GM12872 (cell line): ENCODE results near the gene NTM.

Experiments
- TF ChIP-seq, protein P1 (sequence below): IDR thresholded peaks from 3 replicates; pipeline ENCODE4 v1.5.1; 2011; ENCODE audit warnings: low read depth, mild to moderate bottlenecking, low read length, moderate library complexity; ENCODE audit not compliant: insufficient read depth

Gene NTM

DNA sequence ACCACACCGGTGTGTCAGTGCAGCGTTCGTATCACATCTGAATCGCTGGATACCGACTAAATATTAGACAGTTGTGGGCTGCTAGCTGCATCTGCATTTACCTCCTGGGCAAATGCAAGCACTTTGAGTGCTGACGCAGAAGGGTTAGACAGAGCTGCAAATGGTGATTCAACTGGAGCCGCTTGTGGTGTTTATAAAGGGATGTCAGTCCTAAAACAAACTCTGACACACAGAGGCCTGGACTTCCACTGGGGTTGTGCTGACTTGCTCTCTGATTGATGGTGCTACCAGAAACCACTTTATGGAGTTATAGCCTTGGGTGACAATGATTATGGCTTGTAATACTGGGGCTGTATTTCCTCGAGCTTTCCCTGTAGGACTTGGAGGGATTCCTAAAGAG is 374.4 kb downstream of the NTM start:
- TF ChIP-seq, protein P1, sequence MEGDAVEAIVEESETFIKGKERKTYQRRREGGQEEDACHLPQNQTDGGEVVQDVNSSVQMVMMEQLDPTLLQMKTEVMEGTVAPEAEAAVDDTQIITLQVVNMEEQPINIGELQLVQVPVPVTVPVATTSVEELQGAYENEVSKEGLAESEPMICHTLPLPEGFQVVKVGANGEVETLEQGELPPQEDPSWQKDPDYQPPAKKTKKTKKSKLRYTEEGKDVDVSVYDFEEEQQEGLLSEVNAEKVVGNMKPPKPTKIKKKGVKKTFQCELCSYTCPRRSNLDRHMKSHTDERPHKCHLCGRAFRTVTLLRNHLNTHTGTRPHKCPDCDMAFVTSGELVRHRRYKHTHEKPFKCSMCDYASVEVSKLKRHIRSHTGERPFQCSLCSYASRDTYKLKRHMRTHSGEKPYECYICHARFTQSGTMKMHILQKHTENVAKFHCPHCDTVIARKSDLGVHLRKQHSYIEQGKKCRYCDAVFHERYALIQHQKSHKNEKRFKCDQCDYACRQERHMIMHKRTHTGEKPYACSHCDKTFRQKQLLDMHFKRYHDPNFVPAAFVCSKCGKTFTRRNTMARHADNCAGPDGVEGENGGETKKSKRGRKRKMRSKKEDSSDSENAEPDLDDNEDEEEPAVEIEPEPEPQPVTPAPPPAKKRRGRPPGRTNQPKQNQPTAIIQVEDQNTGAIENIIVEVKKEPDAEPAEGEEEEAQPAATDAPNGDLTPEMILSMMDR, result no peak

DNA sequence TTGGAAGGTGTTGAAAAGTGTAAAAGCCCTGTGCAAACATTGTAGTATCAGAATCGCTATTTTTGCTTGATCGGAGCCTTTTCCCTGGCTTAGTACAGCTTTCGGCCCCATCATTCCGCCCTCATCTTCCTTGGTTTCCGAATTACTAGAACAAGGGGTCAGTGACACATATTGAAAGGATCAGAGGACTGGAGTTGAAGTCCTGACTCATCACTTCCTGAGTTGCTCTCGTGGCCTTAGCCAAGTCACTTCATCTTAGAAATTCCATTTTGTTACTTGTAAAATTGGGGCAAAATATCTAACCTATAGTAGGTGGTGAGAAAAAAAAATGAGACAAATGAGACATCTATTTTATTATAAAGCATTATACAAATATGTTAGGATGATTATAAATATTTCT is 375.0 kb downstream of the NTM start:
- TF ChIP-seq, protein P1, result no peak

DNA sequence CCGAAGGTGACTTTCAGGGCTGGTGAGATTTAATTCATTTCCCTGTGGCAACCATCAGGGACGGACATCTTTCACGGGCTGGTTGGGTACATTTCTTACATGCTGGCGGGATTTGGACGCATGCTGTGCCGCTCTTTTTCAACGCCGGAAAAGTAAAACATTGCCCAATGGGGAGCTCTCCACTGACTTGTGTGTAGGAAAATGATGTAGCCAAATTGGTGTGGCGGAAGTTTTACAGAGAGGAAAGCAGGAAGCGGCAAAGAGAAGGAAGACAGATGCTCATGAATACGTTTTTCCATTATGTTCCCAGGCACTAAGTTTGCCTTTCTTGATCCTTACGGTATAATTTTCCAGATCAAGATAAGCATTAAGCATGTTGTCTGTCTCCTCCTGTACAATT is 375.8 kb downstream of the NTM start:
- TF ChIP-seq, protein P1, result no peak

DNA sequence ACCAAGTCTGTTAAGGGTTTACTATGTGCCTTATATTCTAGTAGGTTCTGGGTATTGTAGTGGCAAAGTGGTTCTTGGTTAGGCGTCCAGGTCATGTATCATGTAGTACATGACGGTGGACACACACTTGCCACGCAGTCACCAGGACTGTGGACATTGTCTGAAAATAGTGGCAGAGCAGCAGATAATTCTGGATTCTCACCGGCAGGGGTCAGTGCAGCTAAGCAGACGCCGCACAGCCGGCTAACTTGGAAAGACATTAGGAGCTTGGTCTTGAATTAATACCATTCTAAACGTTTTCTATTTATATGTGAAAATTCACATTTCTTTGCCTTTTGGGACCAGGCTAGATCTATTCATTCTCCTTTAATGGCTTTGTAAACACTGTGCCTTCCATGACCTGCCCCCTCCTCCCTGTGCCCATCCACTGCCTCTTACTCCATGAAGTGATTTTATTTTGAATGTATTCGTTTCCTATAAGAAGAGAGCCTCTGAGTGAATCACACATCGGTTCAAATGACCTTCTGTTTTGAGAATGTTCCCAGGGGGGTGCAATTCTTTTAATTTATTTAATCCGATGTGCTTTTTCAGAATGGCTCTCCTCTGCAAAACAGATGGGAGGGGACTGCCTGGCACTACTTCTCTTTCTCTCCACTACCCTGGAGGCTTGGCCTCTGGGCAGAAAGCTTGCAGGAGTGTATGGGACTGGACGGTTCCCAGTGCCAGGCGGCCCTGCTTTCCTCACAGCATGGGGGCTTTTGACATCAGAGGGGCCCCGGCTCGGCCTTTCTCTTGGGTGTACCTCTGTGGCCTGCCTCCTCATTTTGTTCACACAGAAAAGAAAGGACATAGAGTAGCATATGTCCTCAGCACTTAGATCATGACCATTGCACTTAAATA is 378.0 kb downstream of the NTM start:
- TF ChIP-seq, protein P1, result peak; percentile 82

DNA sequence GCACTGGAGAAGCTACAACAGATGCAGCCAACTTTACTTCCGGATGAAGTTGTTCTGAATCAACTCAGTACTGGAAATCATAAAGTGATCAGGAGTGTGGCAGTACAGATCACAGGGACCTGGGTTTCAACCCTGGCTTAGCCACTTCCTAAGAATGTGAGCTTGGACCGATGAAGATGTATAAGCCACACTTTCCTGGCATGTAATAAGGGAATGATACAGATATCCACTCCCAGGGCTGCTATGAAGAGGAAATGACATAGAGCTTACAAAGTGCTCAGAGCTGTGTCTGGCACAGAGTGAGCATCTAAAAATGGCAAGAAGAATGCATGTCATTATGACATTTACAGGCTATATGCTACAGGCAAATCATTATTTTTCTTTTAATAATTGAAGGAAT is 378.7 kb downstream of the NTM start:
- TF ChIP-seq, protein P1, result no peak

DNA sequence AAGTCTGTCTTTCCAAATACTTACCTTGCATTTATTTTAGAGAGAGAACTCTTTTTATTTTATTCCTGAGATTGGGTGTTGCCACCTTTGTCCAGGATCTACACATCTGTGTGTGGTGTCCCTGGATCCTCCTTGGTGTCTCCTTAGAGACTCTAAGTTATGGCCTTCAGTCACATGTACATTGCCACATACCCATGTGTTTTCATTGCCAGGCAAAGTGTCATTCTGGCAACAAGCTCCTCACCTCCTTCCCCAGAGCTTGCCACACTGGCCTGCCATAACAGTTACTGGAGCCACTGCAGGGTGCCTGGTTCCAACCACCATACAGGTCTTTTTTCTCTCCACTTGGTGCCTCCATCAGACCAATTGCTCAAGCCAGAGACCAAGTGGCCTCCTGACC is 379.7 kb downstream of the NTM start:
- TF ChIP-seq, protein P1, result no peak

DNA sequence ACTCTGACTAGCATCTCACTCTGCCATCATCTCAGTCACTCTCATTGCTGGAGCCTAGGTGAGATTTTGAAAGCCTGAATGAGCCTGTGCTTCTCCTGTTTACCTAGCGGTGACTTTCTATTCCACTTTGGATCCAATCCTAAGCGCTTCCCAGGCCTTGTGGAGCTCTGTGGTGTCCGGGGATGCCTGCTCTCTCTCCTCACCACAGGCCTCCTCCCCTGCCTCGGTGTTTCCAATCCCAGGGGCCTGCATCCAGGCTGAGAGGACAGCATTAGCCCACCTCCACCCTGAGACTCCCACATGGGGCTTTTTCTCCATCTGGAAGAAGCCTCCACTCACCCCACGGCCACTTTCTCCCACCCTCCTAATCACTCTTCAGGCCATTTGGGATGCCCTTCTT is 380.3 kb downstream of the NTM start:
- TF ChIP-seq, protein P1, result no peak
